ENCODE data around the gene BOD1.

GRCh38 chr5:173642191-173642816 is 25.9 kb upstream of the BOD1 start:
- TF ChIP-seq POLR2AphosphoS5 (IDR thresholded peaks at IDR 0.05) (no peak), POLR2A (IDR thresholded peaks at IDR 0.05) (no peak)
